Astrocyte (in vitro differentiated cells and primary cell): Measurements from ENCODE around the gene HSPA12B. TPM values are rescaled to one million over a fixed set of nuclear protein-coding genes. Genes with fewer than 3 reads are reported as not detected.

Experiments used
- DNase-seq: peaks from one replicate; pipeline ENCODE4 v3.0.0-alpha.2; 2010; ENCODE audit warnings: low read depth
- FAIRE-seq: peaks from 2 replicates; lab custom pipeline; 2011; peaks lifted over from hg19 to GRCh38; lab: Jason Lieb, UNC
- H2AFZ ChIP-seq: 2 replicates; pipeline ENCODE4 v1.6.0; 2012; ENCODE audit warnings: low read depth, low read length, inconsistent platforms
- H3K27ac ChIP-seq: 2 replicates; pipeline ENCODE4 v1.5.1; 2011; ENCODE audit warnings: low read depth, low read length, inconsistent platforms
- H3K27me3 ChIP-seq: 2 replicates; pipeline ENCODE4 v1.6.0; 2011; ENCODE audit warnings: low read length, inconsistent platforms; ENCODE audit not compliant: insufficient read depth
- H3K36me3 ChIP-seq: 2 replicates; pipeline ENCODE4 v1.5.1; 2011; ENCODE audit warnings: low read length, inconsistent platforms; ENCODE audit not compliant: insufficient read depth
- H3K4me1 ChIP-seq: 2 replicates; pipeline ENCODE4 v1.5.1; 2011; ENCODE audit warnings: low read length, inconsistent platforms; ENCODE audit not compliant: insufficient read depth
- H3K4me2 ChIP-seq: 2 replicates; pipeline ENCODE4 v1.6.0; 2012; ENCODE audit warnings: low read length, inconsistent platforms
- H3K4me3 ChIP-seq: 2 replicates; pipeline ENCODE4 v1.5.1; 2011; ENCODE audit warnings: low read depth, mild to moderate bottlenecking, low read length, inconsistent platforms; ENCODE audit not compliant: insufficient read depth
- H3K79me2 ChIP-seq: 2 replicates; pipeline ENCODE4 v1.6.0; 2012; ENCODE audit warnings: mild to moderate bottlenecking, low read length, inconsistent platforms; ENCODE audit not compliant: insufficient read depth
- H3K9ac ChIP-seq: 2 replicates; pipeline ENCODE4 v1.6.0; 2012; ENCODE audit warnings: mild to moderate bottlenecking, low read length, inconsistent platforms
- H3K9me3 ChIP-seq: 2 replicates; pipeline ENCODE4 v1.5.1; 2012; ENCODE audit warnings: low read depth, mild to moderate bottlenecking, low read length, inconsistent platforms; ENCODE audit not compliant: insufficient read depth
- H4K20me1 ChIP-seq: 2 replicates; pipeline ENCODE4 v1.6.0; 2012; ENCODE audit warnings: low read length, inconsistent platforms; ENCODE audit not compliant: insufficient read depth
- H3K27ac Mint-ChIP-seq: one replicate; pipeline ENCODE4 v1.8.0; 2021; ENCODE audit warnings: mild to moderate bottlenecking, mixed read lengths; ENCODE audit not compliant: unreplicated experiment
- H3K27me3 Mint-ChIP-seq: one replicate; pipeline ENCODE4 v1.8.0; 2021; ENCODE audit warnings: low read depth, mixed read lengths; ENCODE audit not compliant: unreplicated experiment
- H3K36me3 Mint-ChIP-seq: one replicate; pipeline ENCODE4 v1.8.0; 2021; ENCODE audit warnings: low read depth, mixed read lengths; ENCODE audit not compliant: unreplicated experiment
- H3K4me1 Mint-ChIP-seq: one replicate; pipeline ENCODE4 v1.8.0; 2021; ENCODE audit warnings: low read depth, mixed read lengths; ENCODE audit not compliant: unreplicated experiment
- H3K4me3 Mint-ChIP-seq: one replicate; pipeline ENCODE4 v1.8.0; 2021; ENCODE audit warnings: mild to moderate bottlenecking, moderate library complexity, mixed read lengths; ENCODE audit not compliant: unreplicated experiment
- H3K9me3 Mint-ChIP-seq: one replicate; pipeline ENCODE4 v1.8.0; 2021; ENCODE audit warnings: mild to moderate bottlenecking, mixed read lengths; ENCODE audit not compliant: unreplicated experiment
- EZH2 ChIP-seq: IDR thresholded peaks from 2 replicates; pipeline ENCODE4 v1.6.1; 2012; ENCODE audit warnings: mild to moderate bottlenecking, low read length, inconsistent platforms; ENCODE audit not compliant: insufficient read depth
- total RNA-seq: library from RNA; stranded (reverse); gene quantifications from 2 replicates; pipeline ENCODE4 v1.2.1, GENCODE V29; 2021
- TF ChIP-seq, protein P1 (sequence below): IDR thresholded peaks from 2 replicates; pipeline ENCODE4 v1.5.1; 2011; ENCODE audit warnings: low read depth, mild to moderate bottlenecking, inconsistent platforms, low read length, moderate library complexity; ENCODE audit not compliant: insufficient read depth

Gene HSPA12B
- total RNA-seq, 1 donor from 2014 or later = not detected

DNA sequence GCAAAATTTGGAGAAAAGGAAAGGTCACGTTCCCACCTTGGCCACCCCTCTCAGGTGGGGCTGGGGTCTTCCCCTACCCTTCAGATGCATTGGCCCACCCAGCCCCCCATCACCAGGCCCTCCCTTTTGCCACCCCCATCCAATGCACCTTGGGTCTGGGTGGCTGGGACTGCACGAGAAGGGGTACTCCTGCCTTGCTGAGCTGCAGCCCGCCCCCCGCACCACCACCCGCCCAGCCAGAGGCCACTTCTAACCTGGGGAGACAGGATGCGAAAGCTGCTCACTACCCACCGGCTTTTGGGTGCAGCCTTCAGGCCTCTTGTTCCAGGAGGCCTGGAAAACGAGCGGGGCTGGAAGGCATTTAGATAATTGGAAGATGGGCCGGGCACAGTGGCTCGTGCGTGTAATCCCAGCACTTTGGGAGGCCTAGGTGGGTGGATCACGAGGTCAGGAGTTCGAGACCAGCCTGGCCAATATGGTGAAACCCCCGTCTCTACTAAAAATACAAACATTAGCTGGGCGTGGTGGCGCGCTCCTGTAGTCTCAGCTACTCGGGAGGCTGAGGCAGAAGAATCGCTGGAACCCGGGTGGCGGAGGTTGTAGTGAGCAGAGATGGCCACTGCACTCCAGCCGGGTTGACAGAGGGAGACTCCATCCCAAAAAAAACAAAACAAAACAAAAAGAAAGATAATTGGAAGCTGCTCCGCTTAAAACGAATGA lies 62.4 kb downstream of the HSPA12B start:
- Histone ChIP-seq H3K79me2 (peaks cover 30% of the 10 kb centered on the region), H3K9ac (peak overlapping the region; percentile 87), H3K27me3 (no peaks in the 10 kb centered on the region), H4K20me1 (peaks cover 6% of the 10 kb centered on the region), H3K27ac (peak overlapping the region; percentile 89), H3K36me3 (no peaks in the 10 kb centered on the region), H3K4me2 (peak overlapping the region; percentile 89), H3K9me3 (no peaks in the 10 kb centered on the region), H2AFZ (peak overlapping the region; percentile 99), H3K4me1 (peaks cover 30% of the 10 kb centered on the region), H3K4me3 (peak overlapping the region; percentile 65)
- Mint-ChIP-seq H3K4me3 (peak overlapping the region; percentile 86), H3K4me1 (peaks cover 6% of the 10 kb centered on the region), H3K27me3 (peaks cover 9% of the 10 kb centered on the region), H3K27ac (no peak overlapping the region), H3K9me3 (no peaks in the 10 kb centered on the region), H3K36me3 (peaks cover 3% of the 10 kb centered on the region)
- TF ChIP-seq, protein P1, sequence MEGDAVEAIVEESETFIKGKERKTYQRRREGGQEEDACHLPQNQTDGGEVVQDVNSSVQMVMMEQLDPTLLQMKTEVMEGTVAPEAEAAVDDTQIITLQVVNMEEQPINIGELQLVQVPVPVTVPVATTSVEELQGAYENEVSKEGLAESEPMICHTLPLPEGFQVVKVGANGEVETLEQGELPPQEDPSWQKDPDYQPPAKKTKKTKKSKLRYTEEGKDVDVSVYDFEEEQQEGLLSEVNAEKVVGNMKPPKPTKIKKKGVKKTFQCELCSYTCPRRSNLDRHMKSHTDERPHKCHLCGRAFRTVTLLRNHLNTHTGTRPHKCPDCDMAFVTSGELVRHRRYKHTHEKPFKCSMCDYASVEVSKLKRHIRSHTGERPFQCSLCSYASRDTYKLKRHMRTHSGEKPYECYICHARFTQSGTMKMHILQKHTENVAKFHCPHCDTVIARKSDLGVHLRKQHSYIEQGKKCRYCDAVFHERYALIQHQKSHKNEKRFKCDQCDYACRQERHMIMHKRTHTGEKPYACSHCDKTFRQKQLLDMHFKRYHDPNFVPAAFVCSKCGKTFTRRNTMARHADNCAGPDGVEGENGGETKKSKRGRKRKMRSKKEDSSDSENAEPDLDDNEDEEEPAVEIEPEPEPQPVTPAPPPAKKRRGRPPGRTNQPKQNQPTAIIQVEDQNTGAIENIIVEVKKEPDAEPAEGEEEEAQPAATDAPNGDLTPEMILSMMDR = no peak
- TF ChIP-seq EZH2 = no peak
- DNase-seq = no peak
- FAIRE-seq = no peak

DNA sequence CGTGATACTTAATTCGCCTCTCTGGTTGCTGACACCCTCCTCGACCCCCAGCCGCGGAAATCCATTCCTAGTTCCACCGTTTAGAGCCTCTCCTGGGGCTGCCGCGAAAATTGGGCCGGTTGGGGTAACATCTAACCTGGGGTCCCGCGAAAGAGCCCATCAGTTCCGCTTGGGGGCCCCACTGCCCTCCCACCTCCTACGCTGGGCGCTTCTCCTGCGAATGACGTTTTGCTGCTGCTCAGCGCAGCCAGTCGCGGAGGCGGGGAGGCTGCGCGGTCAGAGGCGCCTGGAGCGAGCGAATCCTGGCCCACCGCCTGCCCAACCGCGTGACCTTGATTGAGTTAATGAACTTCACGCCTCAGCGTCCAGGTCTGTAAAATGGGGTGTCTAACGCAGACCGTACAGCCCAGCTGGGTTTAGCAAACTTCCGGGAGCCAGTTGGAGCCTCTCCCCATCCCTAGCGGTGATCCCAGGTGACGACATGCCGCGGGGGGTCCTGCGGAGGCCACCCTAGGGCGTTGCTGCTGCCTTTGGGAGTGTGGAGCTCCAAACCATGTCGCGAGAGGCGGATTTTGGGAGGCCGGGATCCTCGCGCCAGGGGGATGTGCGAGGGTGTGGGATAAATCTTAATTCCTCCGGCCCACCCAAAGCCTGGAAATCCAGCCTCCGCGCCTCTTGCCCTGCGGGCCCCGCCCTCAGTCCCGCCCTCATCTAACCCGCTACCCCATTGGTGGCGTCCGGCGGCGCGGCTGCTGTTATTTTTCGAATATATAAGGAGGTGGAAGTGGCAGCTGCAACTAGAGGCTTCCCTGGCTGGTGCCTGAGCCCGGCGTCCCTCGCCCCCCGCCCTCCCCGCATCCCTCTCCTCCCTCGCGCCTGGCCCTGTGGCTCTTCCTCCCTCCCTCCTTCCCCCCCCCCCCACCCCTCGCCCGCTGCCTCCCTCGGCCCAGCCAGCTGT lies 63.3 kb downstream of the HSPA12B start, which contains the start of gene CDC25B:
Gene CDC25B, plus strand, starts transcription at position 800 of the 958 bp plus-strand sequence. CDS start 222 bp downstream, outside the sequence.
- Histone ChIP-seq H3K4me2 (peak within 1 kb of the TSS; percentile 89), H3K36me3 (peaks cover 3% of the 10 kb centered on the region), H3K79me2 (peaks cover 34% of the 10 kb centered on the region), H3K27ac (peak within 1 kb of the TSS; percentile 89), H3K9me3 (no peaks in the 10 kb centered on the region), H3K9ac (peak within 1 kb of the TSS; percentile 87), H2AFZ (peak within 1 kb of the TSS; percentile 99), H3K4me3 (peak within 1 kb of the TSS; percentile 73), H3K27me3 (no peaks in the 10 kb centered on the region), H3K4me1 (peaks cover 30% of the 10 kb centered on the region), H4K20me1 (peaks cover 6% of the 10 kb centered on the region)
- Mint-ChIP-seq H3K27me3 (peaks cover 8% of the 10 kb centered on the region), H3K27ac (peak within 1 kb of the TSS; percentile 66), H3K36me3 (peaks cover 5% of the 10 kb centered on the region), H3K4me3 (peak within 1 kb of the TSS; percentile 86), H3K4me1 (peaks cover 11% of the 10 kb centered on the region), H3K9me3 (no peaks in the 10 kb centered on the region)
- peak; percentile 73 for DNase-seq
- FAIRE-seq = no peak
- TF ChIP-seq, protein P1 = no peak
- TF ChIP-seq EZH2 = no peak
